A549 (cell line): ENCODE results near the gene LRRC7. TPM values are rescaled to one million over a fixed set of nuclear protein-coding genes. Genes with fewer than 3 reads are reported as not detected.

Experiments
- ATAC-seq, 2 experiments: fragments of 200-7000 bp in 1 of 2; fragments of >200 bp in 1 of 2; cut with Nextera tagmentation in 1 of 2; cut with Tn5 transposase in 1 of 2; 3 replicates each; pipeline versions ENCODE4 v1.8.0 to v1.9.1; 2018 to 2020; ENCODE audit warnings: mild to moderate bottlenecking in 1 of 2, moderate library complexity in 1 of 2
- CTCF ChIA-PET: fragments of 300-600 bp; sonication (Branson Sonifier 250); formaldehyde crosslinking; extraction: SDS; loops from one replicate; lab custom pipeline; 2021; ENCODE audit warnings: antibody characterized with exemption, inconsistent platforms; lab: Yijun Ruan, JAX
- POLR2A ChIA-PET: fragments of 350-600 bp; formaldehyde crosslinking; extraction: SDS; loops from one replicate; lab custom pipeline; 2021; ENCODE audit warnings: antibody characterized with exemption, inconsistent platforms; lab: Yijun Ruan, JAX
- DNase-seq, 2 experiments: peaks; one replicate each; pipeline versions ENCODE4 v3.0.0 to v3.0.0-alpha.2; 2011 to 2016; ENCODE audit warnings: low read depth in 1 of 2, low spot score in 1 of 2
- FAIRE-seq: peaks from 2 replicates; lab custom pipeline; 2011; peaks lifted over from hg19 to GRCh38; lab: Jason Lieb, UNC
- H3K27ac ChIP-seq, 2 experiments: fragments of >200 bp; sonication (Bioruptor Twin); formaldehyde crosslinking; 3 replicates each; pipeline ENCODE4 v1.5.1; 2016 to 2017
- H3K4me1 ChIP-seq: fragments of >200 bp; sonication (Bioruptor Twin); formaldehyde crosslinking; 3 replicates; pipeline ENCODE4 v1.6.1; 2016
- H3K4me2 ChIP-seq: fragments of >200 bp; sonication (Bioruptor Twin); formaldehyde crosslinking; 3 replicates; pipeline ENCODE4 v1.6.1; 2016
- H3K4me3 ChIP-seq: fragments of >200 bp; sonication (Bioruptor Twin); formaldehyde crosslinking; 3 replicates; pipeline ENCODE4 v1.5.1; 2016
- H3K9me3 ChIP-seq: fragments of >200 bp; sonication (Bioruptor Twin); formaldehyde crosslinking; 3 replicates; pipeline ENCODE4 v1.6.1; 2016
- CBX8 ChIP-seq: fragments of 200-600 bp; sonication (generic); IDR thresholded peaks from 2 replicates; pipeline ENCODE4 v1.6.1; 2016
- CEBPB ChIP-seq, 2 experiments: fragments of >200 bp in 1 of 2; sonication (Bioruptor Twin) in 1 of 2; formaldehyde crosslinking in 1 of 2; IDR thresholded peaks; 2 replicates each; pipeline ENCODE4 v1.6.1; 2012 to 2016
- CHD2 ChIP-seq: fragments of 150-350 bp; IDR thresholded peaks from 2 replicates; pipeline ENCODE4 v1.6.1; 2014; ENCODE audit warnings: low read length; ENCODE audit not compliant: partially characterized antibody
- EHF ChIP-seq: fragments of 250-450 bp; sonication (Bioruptor Pico); IDR thresholded peaks from 2 replicates; pipeline ENCODE4 v1.5.0; 2020; ENCODE audit warnings: mild to moderate bottlenecking
- EHMT2 ChIP-seq: fragments of 200-600 bp; sonication (generic); IDR thresholded peaks from 2 replicates; pipeline ENCODE4 v1.6.1; 2016; ENCODE audit warnings: antibody characterized with exemption, low read depth, mild to moderate bottlenecking, moderate library complexity
- FOSL2 ChIP-seq, 2 experiments: fragments of 450-650 bp in 1 of 2; fragments of >200 bp in 1 of 2; sonication (Bioruptor Twin) in 1 of 2; formaldehyde crosslinking; IDR thresholded peaks; 2 replicates each; pipeline versions ENCODE4 v1.5.0 to v1.6.1; 2016 to 2020; ENCODE audit warnings: mild to moderate bottlenecking in 1 of 2, moderate library complexity in 1 of 2
- FOXS1 ChIP-seq: fragments of 250-450 bp; sonication (Bioruptor Pico); IDR thresholded peaks from 2 replicates; pipeline ENCODE4 v1.5.0; 2020; ENCODE audit warnings: mild to moderate bottlenecking, moderate library complexity
- HDAC2 ChIP-seq: fragments of 200-600 bp; sonication (generic); IDR thresholded peaks from 2 replicates; pipeline ENCODE4 v1.6.1; 2016
- HOXB13 ChIP-seq: fragments of 250-450 bp; sonication (Bioruptor Pico); IDR thresholded peaks from 2 replicates; pipeline ENCODE4 v1.5.0; 2020; ENCODE audit warnings: low read depth, mild to moderate bottlenecking, moderate library complexity
- HOXB5 ChIP-seq: fragments of 250-450 bp; sonication (Bioruptor Pico); IDR thresholded peaks from 2 replicates; pipeline ENCODE4 v1.5.0; 2020; ENCODE audit warnings: mild to moderate bottlenecking, moderate library complexity
- MAZ ChIP-seq: fragments of 150-350 bp; IDR thresholded peaks from 2 replicates; pipeline ENCODE4 v1.6.1; 2014; ENCODE audit warnings: antibody characterized with exemption, low read depth, low read length, borderline replicate concordance
- MYC ChIP-seq: IDR thresholded peaks from 2 replicates; pipeline ENCODE4 v1.6.1; 2012; ENCODE audit warnings: mild to moderate bottlenecking, inconsistent platforms, low read length, improper control_type of control experiment, borderline replicate concordance
- RCOR1 ChIP-seq: fragments of 150-350 bp; IDR thresholded peaks from 2 replicates; pipeline ENCODE4 v1.6.1; 2014; ENCODE audit warnings: antibody characterized with exemption, low read length, low read depth
- RFX5 ChIP-seq: fragments of 450-650 bp; IDR thresholded peaks from 2 replicates; pipeline ENCODE4 v1.7.1; 2014; ENCODE audit warnings: antibody characterized with exemption, mild to moderate bottlenecking, moderate library complexity
- SMC3 ChIP-seq: fragments of >200 bp; sonication (Bioruptor Twin); formaldehyde crosslinking; IDR thresholded peaks from 3 replicates; pipeline ENCODE4 v1.6.1; 2018; ENCODE audit warnings: inconsistent platforms
- TP53 ChIP-seq: fragments of 250-450 bp; sonication (Bioruptor Pico); IDR thresholded peaks from 2 replicates; pipeline ENCODE4 v1.5.0; 2021; ENCODE audit warnings: mild to moderate bottlenecking, moderate library complexity
- WGBS: methylation state at CpG from one replicate; pipeline ENCODE4 v1.1.6; 2017; ENCODE audit errors: missing lambda C conversion rate; 5-methylcytosine and 5-hydroxymethylcytosine counted together
- polyA plus RNA-seq, 4 experiments: library from polyadenylated mRNA; depleted of rRNA in 3 of 4; stranded (reverse); fragments of >200 nt; fragmentation: RNase III in 1 of 4; extraction: RNeasy Plus Mini Kit Qiagen cat#74134 plus additional on column Dnase treatment in 1 of 4; gene quantifications; 2 replicates in 3 of 4; 3 replicates in 1 of 4; pipeline ENCODE4 v1.2.3, GENCODE V29; 2011 to 2017
- TF ChIP-seq, protein P1 (sequence below): fragments of 150-350 bp; IDR thresholded peaks from 2 replicates; pipeline ENCODE4 v1.6.1; 2014; ENCODE audit warnings: low read depth, mild to moderate bottlenecking, low read length
- TF ChIP-seq, protein P2 (sequence below): fragments of >200 bp; sonication (Bioruptor Twin); formaldehyde crosslinking; IDR thresholded peaks from 2 replicates; pipeline ENCODE4 v1.6.1; 2016
- TF ChIP-seq, protein P3 (sequence below): fragments of 250-450 bp; sonication (Bioruptor Pico); IDR thresholded peaks from 2 replicates; pipeline ENCODE4 v1.5.0; 2020; ENCODE audit warnings: low read depth, mild to moderate bottlenecking, moderate library complexity
- TF ChIP-seq, protein P4 (sequence below): fragments of 200-600 bp; sonication (generic); IDR thresholded peaks from 2 replicates; pipeline ENCODE4 v1.6.1; 2016; ENCODE audit warnings: antibody characterized with exemption, mild to moderate bottlenecking, moderate library complexity
- TF ChIP-seq, protein P5 (sequence below): fragments of 250-450 bp; sonication (Bioruptor Pico); IDR thresholded peaks from 2 replicates; pipeline ENCODE4 v1.5.0; 2021; ENCODE audit warnings: mild to moderate bottlenecking, moderate library complexity, borderline replicate concordance
- TF ChIP-seq, protein P6 (sequence below): IDR thresholded peaks from 2 replicates; pipeline ENCODE4 v1.6.1; 2012

Gene LRRC7
- polyA plus RNA-seq, 2 of the 4 experiments (the other 2 are of a cell fraction), result not detected

DNA sequence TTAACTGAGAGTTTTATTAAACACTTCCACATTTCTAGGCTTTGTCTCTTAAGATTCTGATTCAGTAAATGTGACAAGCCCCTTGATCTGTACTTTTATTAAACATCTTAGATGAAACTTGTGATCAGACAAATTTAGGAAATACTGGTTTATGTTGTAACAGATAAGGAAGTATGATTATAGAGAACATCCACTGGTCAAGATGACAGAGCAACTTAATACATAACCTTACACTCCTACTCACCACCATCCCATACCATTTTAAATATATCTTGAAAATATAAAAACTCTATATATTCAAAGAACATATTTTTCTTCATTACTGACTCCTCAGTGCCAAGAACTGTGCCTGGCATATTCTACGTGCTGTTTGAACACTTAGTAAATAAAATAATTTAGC, 420.2 kb downstream of the LRRC7 start:
- 6% methylated on average over 1 of the region's 1 CpG for WGBS
- H3K4me3 ChIP-seq, result no peak overlapping the region
- DNase-seq (no peak), FAIRE-seq (no peak), ATAC-seq (no peak)
- H3K4me2 ChIP-seq, result no peak overlapping the region
- CTCF ChIA-PET, result no interaction called here
- no peak overlapping the region for H3K27ac ChIP-seq
- H3K4me1 ChIP-seq, result no peaks in the 10 kb centered on the region
- TF ChIP-seq FOXS1 (CRISPR knock-in tag) (no peak), EHMT2 (no peak), HDAC2 (no peak), CHD2 (no peak), SMC3 (no peak), RFX5 (no peak), CBX8 (no peak), HOXB5 (no peak), FOSL2 (IDR thresholded peaks at IDR 0.05) (no peak), FOSL2 (CRISPR knock-in tag; IDR thresholded peaks at IDR 0.05) (no peak)
- TF ChIP-seq, protein P1, sequence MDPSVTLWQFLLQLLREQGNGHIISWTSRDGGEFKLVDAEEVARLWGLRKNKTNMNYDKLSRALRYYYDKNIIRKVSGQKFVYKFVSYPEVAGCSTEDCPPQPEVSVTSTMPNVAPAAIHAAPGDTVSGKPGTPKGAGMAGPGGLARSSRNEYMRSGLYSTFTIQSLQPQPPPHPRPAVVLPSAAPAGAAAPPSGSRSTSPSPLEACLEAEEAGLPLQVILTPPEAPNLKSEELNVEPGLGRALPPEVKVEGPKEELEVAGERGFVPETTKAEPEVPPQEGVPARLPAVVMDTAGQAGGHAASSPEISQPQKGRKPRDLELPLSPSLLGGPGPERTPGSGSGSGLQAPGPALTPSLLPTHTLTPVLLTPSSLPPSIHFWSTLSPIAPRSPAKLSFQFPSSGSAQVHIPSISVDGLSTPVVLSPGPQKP, result no peak
- TF ChIP-seq, protein P2, sequence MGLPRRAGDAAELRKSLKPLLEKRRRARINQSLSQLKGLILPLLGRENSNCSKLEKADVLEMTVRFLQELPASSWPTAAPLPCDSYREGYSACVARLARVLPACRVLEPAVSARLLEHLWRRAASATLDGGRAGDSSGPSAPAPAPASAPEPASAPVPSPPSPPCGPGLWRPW, result no peak
- TF ChIP-seq, protein P3, sequence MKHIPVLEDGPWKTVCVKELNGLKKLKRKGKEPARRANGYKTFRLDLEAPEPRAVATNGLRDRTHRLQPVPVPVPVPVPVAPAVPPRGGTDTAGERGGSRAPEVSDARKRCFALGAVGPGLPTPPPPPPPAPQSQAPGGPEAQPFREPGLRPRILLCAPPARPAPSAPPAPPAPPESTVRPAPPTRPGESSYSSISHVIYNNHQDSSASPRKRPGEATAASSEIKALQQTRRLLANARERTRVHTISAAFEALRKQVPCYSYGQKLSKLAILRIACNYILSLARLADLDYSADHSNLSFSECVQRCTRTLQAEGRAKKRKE (CRISPR knock-in tag), result no peak
- TF ChIP-seq, protein P4, sequence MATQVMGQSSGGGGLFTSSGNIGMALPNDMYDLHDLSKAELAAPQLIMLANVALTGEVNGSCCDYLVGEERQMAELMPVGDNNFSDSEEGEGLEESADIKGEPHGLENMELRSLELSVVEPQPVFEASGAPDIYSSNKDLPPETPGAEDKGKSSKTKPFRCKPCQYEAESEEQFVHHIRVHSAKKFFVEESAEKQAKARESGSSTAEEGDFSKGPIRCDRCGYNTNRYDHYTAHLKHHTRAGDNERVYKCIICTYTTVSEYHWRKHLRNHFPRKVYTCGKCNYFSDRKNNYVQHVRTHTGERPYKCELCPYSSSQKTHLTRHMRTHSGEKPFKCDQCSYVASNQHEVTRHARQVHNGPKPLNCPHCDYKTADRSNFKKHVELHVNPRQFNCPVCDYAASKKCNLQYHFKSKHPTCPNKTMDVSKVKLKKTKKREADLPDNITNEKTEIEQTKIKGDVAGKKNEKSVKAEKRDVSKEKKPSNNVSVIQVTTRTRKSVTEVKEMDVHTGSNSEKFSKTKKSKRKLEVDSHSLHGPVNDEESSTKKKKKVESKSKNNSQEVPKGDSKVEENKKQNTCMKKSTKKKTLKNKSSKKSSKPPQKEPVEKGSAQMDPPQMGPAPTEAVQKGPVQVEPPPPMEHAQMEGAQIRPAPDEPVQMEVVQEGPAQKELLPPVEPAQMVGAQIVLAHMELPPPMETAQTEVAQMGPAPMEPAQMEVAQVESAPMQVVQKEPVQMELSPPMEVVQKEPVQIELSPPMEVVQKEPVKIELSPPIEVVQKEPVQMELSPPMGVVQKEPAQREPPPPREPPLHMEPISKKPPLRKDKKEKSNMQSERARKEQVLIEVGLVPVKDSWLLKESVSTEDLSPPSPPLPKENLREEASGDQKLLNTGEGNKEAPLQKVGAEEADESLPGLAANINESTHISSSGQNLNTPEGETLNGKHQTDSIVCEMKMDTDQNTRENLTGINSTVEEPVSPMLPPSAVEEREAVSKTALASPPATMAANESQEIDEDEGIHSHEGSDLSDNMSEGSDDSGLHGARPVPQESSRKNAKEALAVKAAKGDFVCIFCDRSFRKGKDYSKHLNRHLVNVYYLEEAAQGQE, result no peak
- TF ChIP-seq, protein P5, sequence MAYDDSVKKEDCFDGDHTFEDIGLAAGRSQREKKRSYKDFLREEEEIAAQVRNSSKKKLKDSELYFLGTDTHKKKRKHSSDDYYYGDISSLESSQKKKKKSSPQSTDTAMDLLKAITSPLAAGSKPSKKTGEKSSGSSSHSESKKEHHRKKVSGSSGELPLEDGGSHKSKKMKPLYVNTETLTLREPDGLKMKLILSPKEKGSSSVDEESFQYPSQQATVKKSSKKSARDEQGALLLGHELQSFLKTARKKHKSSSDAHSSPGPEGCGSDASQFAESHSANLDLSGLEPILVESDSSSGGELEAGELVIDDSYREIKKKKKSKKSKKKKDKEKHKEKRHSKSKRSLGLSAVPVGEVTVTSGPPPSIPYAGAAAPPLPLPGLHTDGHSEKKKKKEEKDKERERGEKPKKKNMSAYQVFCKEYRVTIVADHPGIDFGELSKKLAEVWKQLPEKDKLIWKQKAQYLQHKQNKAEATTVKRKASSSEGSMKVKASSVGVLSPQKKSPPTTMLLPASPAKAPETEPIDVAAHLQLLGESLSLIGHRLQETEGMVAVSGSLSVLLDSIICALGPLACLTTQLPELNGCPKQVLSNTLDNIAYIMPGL (CRISPR knock-in tag), result no peak
- TF ChIP-seq, protein P6, sequence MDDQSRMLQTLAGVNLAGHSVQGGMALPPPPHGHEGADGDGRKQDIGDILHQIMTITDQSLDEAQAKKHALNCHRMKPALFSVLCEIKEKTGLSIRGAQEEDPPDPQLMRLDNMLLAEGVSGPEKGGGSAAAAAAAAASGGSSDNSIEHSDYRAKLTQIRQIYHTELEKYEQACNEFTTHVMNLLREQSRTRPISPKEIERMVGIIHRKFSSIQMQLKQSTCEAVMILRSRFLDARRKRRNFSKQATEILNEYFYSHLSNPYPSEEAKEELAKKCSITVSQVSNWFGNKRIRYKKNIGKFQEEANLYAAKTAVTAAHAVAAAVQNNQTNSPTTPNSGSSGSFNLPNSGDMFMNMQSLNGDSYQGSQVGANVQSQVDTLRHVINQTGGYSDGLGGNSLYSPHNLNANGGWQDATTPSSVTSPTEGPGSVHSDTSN, result no peak
- POLR2A ChIA-PET, result no interaction called here
- no peaks in the 10 kb centered on the region for H3K9me3 ChIP-seq

DNA sequence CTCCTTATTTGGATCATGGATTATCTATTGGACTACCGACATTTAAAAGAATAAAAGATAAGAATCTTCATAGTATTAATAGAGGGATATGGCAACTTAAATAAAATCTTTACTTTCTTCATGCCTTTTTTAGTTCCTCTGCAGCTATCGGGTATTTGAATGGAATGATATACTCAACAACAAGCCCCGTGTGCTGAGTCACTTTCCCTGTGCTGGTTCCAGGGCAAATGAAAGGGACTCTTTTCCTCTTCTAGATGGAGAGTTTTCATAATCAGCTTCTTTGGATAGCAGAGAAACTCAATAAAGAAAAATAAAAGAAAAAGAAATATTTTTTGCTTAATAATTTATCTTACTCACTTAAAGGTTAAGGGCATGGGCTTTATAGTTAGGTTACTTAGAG, 423.9 kb downstream of the LRRC7 start:
- ATAC-seq, result no peak
- 13% methylated on average over 3 of the region's 3 CpGs for WGBS
- FAIRE-seq, result no peak
- H3K9me3 ChIP-seq, result no peaks in the 10 kb centered on the region
- CTCF ChIA-PET, result no interaction called here
- H3K4me2 ChIP-seq, result no peak overlapping the region
- POLR2A ChIA-PET, result no interaction called here
- no peaks in the 10 kb centered on the region for H3K4me1 ChIP-seq
- no peak overlapping the region for H3K4me3 ChIP-seq
- no peak for DNase-seq
- H3K27ac ChIP-seq, result no peak overlapping the region
- TF ChIP-seq CEBPB (IDR thresholded peaks at IDR 0.05), result no peak
- no peak for TF ChIP-seq MYC
- no peak for TF ChIP-seq RFX5
- no peak for TF ChIP-seq TP53 (CRISPR knock-in tag)
- TF ChIP-seq HOXB13 (CRISPR knock-in tag), result no peak
- TF ChIP-seq MAZ, result no peak
- no peak for TF ChIP-seq EHF (CRISPR knock-in tag)
- TF ChIP-seq RCOR1, result no peak
- no peak for TF ChIP-seq SMC3
- TF ChIP-seq, all 56 proteins: peak for 0
